ENCODE measurements around the gene RER1.
"Not testable (repeated sequence)": the region's sequence is repeated elsewhere in the genome, so short reads cannot be mapped to it uniquely, and the experiment has no call there.

RER1 gene

GRCh38 chr1:2431103-2431502 lies 39.5 kb downstream of the RER1 start:
- DNase-seq, result no peak

- no peak for DNase-seq
These were observed 39.9 kb downstream of the RER1 start for GRCh38 chr1:2431518-2431917.

- DNase-seq, result no peak
These were observed 40.8 kb downstream of the RER1 start for GRCh38 chr1:2432441-2432844.

- no peak for DNase-seq
These were observed 41.6 kb downstream of the RER1 start for GRCh38 chr1:2433196-2433595.

GRCh38 chr1:2433936-2434655 lies 42.5 kb downstream of the RER1 start:
- DNase-seq, result no peak

DNA sequence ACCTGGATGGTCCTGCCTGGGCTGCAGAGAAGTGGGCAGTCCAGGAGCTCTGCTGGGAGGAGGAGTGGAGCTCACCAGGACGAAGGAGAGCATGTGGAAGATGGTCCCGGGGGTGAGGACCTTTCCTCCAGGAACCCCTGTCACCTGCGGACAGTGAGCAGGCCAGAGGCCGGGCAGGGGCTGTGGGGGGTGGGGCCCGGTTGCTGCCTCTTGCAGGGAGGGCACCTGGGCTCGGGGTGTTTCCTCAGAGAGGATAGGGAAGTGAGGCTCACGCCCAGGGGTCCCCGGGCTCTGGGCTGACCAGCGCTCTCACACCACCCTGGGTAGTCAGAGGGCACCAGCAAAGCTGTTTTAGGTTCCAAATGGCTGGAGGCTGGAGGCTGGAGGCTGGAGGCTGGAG lies 43.5 kb downstream of the RER1 start:
- DNase-seq, result no peak

GRCh38 chr1:2435746-2436355 lies 44.2 kb downstream of the RER1 start:
- DNase-seq, result no peak

DNA sequence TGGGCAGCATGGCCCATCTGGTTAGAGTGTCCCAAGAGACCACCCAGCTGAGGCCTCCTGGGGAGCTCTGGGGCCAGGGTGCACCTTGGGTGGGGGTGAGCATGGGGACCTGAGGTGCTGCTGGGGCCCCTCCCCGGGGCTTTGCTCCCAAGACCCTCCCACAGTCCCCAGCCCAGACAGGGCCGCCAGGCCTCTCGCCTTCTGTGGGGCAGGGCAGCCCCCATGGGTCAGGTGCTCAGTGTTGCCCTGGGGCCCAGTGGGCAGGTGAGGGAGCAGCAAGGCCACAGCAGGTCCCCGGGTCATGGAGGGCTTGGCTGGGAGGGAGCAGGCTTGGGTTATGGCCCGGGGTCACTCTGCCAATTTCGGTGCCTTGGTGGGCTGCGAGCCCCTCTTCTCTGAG lies 45.2 kb downstream of the RER1 start:
- no peak for DNase-seq

DNA sequence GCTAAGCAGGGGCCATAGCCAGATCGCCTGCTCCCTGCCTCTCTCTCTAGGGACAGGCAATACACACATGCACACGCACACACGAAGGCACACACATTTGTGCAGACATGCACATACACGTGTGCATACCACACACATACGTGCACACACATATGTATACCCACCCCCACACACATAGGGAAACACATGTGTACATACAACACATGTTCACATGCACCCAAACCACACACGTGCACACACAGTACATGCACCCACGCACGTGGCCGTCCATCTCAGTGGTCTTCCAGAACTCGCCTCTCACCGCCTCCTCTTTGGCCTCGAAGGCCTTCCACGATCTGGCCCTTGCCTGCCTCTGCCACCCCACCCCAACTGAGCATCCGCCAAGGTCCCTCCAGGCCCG lies 46.0 kb downstream of the RER1 start:
- no peak for DNase-seq

GRCh38 chr1:2438038-2438437 lies 46.4 kb downstream of the RER1 start:
- no peak for DNase-seq

DNA sequence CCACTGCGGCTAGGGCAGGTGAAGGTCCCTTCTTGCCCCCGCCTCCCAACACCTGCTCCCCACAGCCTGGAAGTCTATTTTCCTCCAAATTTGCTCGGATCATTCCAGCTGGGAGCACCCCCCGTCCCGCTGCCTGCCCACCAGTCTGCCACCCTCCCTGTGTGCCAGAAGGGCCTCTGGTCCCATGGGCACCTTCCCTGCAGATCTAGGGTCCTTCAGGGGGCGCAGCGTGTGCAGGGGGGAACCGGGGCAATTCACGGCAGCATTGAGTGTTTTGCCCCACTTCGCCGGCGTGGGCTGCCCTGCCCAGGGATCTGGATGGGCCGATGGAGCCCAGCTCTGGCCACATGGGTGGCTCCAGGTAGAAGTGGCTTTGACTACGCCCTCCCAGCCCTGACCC lies 47.0 kb downstream of the RER1 start:
- no peak for DNase-seq

DNA sequence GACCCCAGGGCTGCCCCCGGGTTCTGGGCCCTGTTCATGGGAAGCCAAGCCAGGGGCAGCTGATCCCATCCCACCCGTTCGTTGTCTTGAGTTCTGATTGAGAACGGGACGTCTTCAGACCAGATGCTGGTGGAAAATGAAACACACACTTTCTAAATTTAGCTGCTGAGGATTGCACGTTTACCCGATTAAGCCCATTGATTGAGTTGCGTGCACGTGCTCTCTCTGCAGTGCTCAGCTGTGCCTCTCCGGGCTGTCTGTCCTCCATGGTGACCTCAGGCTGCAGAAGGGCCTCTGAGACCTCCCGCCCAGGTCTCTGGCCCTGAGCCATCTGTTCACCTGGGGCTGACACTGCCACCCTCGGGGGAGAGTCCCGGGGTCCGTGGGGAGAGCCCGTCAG lies 47.7 kb downstream of the RER1 start:
- no peak for DNase-seq

DNA sequence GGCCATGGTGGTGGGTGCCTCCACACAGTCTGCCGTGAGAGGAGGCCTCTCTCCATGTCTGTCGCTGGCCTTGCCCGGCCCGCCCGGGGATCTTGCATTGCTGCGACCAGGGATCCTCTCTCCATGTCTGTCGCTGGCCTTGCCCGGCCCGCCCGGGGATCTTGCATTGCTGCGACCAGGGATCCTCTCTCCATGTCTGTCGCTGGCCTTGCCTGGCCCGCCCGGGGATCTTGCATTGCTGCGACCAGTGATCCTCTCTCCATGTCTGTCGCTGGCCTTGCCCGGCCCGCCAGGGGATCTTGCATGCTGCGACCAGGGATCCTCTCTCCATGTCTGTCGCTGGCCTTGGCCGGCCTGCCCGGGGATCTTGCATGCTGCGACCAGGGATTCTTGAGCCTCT lies 48.7 kb downstream of the RER1 start:
- DNase-seq, result not testable (repeated sequence)

- DNase-seq, result no peak
These were observed 50.1 kb downstream of the RER1 start for GRCh38 chr1:2441746-2442145.

- DNase-seq, result no peak
These were observed 51.0 kb downstream of the RER1 start for GRCh38 chr1:2442661-2443060.

DNA sequence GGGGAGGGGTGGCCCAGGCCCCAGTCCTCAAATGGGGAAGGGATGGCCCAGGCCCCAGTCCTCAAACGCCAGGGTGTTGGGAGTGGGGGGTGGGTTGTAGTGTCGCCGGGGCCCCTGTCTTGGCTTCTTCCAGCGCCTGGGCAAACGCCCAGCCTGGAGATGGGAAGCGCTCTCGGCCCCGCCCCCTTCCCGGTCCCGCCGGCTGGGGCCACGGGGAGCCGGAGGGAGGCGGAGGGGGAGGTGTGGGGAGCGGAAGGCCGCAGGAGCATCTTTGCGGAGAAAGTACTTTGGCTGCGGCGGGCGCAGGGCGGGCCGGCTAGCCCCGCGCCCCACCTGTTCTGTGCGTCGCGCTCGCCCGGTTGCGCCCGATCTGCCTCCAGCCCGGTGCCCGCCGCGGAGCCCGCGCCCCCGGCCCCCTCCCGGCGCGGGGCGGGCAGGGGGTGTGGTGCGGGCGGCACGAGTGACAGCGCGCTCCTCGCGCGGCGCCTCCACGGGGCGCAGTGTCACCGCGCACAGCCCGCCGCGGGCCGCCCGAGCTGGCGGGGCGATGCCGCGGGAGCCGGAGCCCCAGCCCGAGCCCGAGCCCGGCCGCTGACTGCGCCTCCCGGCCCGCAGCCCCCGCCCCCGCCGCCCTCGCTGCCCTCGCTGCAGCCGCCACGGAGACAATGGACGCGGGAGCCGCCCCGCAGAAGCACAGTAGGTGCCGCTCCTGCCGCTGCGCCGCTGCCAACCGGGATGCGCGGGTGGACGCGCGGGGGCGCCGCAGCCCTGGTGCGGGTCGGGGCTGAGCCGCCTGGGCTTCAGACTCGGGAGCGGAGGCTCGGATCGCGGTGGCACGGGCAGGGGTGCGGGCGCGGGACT lies 51.9 kb downstream of the RER1 start:
- DNase-seq, result peak; percentile 11

- DNase-seq, result no peak
These were observed 52.5 kb downstream of the RER1 start for GRCh38 chr1:2444138-2444591.

GRCh38 chr1:2445162-2445822 lies 53.7 kb downstream of the RER1 start:
- no peak for DNase-seq

DNA sequence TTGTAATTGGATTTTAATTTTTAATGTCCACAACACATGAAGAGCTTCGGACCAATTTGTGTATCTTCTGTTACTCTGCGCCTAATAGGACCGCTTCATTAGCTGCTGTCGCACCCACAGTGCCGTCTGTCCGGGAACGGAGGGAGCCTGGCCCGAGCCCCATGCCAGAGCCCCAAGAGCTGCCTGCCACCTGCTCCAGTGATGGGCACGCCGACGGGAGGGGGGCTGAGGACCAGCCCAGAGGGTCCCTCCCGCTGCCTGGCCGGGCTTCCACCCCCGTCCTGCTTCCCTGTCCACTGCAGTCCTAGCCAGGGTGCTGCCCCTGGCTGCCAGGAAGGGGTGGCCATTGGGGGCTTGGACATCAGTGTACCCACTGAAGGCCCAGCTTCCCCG lies 54.2 kb downstream of the RER1 start:
- no peak for DNase-seq

GRCh38 chr1:2446394-2446793 lies 54.8 kb downstream of the RER1 start:
- DNase-seq, result no peak

DNA sequence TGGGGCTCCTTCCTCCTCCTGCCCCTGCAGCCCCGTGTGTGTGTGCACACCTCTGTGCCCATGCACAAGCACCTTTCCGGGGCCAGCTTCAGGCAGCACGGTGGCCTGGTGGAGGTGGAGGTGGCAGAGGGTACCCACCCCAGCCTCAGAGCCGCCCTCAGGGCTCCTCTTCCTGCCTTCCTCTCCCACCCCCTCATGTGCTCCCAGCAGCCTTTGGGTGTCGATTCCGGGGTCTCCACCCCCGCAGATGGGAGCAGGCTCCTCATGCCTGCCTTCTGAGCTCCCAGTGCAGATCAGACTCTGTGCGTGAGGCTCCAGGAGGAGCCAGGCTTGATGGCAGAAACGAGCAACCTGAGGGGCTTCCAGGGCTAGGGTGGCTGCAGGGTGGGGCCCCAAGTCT lies 55.2 kb downstream of the RER1 start:
- no peak for DNase-seq

DNA sequence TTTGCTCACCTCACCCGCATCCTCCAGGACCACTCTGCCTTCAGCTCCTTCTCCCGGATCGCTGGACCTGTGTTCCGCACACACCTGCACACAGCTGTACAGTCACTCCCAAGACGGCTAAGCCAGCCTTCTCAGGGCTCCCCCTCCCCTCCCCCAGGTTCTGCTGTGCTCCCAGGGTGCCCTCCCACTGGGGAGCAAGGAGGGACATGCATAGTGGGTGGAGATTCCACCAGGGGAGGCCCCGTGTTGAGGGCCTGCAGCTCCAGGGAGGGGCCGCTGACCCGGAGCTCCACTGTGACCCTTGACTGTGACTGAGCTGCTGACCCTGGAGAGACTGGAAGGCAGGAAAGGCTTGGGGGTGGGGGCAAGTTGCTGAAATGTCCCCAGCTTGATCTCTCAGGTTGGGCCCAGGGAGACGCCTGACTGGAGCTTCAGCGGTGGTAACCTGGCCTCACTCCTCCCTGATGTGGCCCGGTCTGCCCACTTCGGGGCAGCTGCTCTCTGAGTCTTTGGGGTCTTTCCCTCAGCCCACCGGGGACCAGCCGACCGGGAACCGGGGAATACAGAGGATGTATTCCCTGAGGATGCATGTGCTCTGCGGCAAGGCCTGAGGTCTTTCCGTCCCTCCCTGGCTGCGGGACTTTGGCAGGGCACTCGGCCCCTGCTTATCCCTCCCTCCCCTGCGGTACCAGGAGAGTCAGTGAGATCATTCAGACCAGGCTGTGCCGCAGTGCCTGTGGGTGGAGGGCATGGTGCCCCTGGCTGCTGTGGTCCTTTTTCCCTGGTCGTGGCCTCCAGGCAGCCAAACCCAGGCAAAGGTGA lies 55.8 kb downstream of the RER1 start:
- no peak for DNase-seq

- no peak for DNase-seq
These were observed 56.4 kb downstream of the RER1 start for GRCh38 chr1:2448098-2448445.
